IPS DF 4.7 (cell line): ENCODE results near the gene NEDD8.

Experiments used
- DNase-seq: peaks from one replicate; pipeline ENCODE4 v3.0.0-alpha.2; 2013; ENCODE audit warnings: low spot score; ENCODE audit errors: extremely low read depth

Gene NEDD8

DNA sequence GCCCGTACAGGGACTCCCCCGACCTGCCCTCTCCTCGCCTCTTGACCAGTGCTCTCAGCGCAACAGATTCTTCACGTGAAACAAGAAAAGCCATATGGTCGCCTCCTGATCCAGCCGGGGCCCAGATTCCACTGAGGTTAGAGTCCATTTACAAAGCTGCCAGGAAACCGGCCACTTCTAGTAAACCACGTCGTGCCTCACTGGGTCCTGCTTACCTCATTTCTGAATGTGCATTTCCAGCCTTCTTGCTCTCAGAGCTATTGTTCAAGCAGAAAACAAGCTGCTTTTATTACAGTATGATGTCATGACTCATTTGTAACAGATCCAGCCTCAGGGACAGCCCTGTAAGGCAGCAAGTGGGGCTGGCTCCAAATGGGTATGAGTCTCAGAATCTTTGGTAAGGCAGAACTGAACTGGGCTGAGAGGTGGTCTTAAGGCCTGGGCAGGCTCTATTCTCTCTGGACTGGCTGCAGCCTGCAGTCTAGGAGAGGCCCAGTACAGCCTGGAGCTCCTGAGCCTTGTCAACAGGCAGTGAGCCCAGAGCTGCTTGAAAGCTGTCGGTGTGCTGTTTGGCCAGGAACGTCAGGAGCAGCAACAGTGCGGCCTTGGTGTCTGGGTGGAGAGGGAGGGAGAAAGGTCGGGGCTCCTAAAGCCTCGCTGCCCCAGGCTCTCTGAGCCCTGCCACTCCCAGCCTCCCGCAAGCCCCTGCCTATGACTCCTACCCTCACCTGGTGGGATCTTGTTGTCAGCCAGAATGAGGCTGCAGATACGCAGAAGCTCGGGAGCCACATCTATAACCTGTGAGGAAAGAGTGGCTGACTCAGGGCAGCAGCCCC, 52.0 kb downstream of the NEDD8 start:
- no peak for DNase-seq

DNA sequence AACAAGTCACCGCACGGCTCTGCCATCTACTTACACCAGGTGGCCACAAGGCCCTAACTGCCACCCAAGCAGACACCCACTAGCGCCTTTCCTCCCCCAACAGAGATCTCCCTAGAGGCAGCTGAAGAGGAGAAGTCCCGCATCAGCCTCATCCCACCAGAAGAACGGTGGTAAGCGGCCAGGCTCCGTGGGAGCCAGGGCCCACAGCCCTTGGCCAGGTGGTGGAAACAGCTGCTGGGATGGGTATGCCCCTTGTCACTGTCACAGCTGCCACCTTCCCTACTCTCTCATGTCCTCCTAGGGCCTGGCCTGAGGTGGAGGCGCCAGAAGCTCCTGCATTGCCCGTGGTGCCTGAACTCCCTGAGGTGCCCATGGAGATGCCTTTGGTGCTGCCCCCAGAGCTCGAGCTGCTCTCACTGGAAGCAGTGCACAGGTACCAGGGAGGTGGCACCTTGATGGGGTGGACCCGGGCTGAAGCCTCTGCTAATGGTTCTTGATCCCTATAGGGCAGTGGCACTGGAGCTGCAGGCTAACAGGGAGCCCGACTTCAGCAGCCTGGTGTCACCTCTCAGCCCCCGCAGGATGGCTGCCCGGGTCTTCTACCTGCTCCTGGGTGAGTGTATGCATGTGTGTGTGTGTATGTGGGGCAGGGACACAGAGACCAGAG, 52.7 kb downstream of the NEDD8 start:
- no peak for DNase-seq

DNA sequence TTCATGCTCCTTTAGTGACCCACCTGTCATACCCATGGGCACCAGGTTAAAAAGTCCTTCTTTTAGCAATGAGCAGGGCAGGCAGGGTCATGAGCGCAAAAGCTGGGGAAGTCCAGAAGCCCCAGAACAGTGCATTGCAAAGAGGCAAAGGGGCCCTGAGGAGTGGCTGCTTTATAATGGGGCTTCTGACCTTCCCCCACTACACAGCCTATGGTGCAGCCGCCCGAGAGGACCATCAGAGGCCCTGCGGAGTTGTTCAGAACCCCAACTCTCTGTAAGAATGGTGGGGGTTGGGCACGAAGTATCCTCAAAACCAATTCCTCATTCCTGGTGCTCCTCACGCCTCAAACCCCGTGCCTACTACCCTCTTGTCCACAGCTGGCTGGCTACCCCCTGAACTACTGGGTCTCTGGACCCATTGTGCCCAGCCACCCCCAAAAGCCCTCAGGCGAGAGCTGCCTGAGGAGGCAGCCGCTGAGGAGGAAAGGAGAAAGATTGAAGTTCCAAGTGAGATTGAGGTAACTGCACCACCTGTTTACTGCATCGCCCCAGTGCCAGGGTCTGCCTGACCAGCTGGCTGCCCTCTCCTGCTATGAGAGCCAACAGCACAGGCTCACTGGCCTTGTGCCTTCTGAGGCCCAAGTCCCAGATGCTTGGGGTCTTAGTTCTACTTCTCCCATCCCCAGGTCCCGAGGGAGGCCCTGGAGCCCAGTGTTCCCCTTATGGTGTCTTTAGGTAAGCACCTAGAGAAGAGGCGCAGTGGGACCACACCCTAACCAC, 53.6 kb downstream of the NEDD8 start:
- no peak for DNase-seq

DNA sequence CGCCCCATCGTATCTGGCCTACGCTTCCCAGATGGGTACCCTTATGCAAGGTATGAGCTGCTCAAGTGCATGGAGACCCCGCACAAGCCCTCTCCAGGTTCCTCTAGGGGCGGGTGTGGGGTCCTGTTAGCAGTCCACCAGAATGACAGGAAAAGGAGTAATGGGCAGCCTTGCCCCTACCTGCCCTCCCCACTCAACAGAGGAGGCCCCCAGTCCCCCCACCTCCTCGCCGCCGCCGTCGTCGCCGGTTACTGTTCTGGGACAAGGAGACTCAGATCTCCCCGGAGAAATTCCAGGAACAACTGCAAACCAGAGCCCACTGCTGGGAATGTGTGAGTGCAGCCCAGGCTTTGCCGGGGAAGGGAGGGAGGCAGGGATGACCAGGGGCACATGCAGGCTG, 54.3 kb downstream of the NEDD8 start:
- no peak for DNase-seq

DNA sequence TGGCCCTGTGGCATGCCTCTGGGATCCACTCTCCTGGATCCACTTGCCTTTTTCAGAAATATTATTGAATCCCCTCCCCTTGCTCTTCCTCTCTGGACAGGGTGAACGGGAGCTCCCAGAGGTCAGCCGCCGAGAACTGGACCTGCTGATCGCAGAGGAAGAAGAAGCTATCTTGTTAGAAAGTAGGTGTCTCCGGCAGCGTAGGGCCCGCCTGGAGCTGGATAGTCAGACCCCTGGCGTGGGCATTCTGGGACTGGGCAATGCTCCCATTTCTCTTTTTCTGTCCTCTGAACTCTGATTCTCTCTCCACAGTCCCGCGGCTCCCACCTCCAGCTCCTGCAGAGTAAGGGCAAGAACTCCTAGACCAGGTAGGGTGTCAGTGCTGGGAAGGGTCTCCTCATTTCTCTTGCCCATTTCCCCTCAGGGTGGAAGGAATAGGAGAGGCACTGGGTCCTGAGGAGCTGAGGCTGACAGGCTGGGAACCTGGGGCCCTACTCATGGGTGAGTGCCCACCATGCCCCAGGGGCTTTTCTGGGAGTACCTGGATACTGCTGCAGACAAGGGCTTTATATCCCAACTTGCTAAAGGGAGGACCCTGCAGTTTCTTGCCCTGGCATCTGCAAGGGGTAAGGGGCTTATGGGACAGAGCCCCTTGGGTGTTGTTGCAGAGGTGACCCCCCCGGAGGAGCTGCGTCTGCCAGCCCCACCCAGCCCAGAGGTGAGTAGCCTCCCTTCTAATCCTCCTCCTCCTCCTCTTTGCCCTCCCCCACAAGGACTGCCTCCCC, 54.9 kb downstream of the NEDD8 start:
- no peak for DNase-seq

DNA sequence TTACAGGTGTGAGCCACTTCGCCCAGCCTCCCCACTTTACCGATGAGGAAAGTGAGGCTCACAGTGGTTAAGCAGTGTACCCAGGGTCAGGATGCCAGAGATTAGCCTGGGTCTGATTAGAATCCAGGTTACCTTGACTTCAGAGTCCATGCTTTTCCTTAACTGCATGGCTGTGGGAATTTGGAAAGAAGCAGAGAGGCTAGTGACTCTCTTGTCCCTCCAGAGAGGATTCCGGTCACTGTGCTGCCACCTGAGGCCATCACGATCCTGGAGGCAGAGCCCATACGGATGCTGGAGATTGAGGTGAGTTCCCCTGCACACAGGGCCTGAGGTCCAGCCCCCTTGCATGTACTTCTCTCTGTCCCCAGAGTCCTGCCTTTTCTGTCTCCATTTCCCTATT, 55.6 kb downstream of the NEDD8 start:
- no peak for DNase-seq

DNA sequence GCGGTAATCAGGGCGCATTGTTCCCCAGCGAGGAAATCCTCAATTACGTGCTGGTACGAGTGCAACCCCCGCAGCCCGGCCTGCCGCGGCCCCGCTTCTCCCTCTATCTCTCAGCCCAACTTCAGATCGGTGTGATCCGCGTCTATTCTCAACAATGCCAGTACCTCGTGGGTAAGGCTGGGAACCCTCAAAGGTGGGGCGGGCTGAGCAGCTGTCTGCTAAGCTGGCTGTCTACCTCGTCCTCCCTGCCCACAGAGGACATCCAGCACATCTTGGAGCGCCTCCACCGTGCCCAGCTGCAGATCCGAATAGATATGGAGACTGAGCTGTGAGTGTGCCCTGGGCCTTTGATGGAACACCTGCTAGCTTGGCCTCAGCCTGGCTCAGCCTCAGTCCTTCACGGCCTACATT, 59.3 kb downstream of the NEDD8 start:
- no peak for DNase-seq

DNA sequence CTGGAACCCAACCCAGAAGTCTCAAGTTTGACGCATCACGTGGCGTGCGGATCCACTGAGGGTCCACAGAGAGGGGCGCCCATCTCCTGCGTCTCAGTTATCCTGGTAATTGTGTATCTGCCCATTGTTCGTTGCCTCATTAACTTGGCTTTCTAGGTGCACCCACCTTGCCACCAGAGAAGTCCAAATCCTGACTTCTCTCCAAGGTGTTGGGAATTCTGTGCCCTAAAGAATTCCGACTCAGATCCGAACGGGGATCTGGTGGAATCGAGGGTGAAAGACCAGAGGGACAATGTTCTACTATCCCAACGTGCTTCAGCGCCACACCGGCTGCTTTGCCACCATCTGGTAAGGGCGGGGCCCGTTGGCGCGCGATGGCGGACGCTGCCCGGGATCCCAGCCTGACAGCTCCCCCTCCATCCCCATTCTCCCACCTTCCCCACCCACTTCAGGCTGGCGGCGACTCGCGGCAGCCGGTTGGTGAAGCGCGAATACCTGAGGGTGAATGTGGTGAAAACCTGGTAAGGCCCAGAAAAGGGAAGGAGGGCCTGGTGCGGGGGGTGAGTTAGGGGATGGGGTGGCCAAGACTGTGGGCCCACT, 59.8 kb downstream of the NEDD8 start:
- no peak for DNase-seq

DNA sequence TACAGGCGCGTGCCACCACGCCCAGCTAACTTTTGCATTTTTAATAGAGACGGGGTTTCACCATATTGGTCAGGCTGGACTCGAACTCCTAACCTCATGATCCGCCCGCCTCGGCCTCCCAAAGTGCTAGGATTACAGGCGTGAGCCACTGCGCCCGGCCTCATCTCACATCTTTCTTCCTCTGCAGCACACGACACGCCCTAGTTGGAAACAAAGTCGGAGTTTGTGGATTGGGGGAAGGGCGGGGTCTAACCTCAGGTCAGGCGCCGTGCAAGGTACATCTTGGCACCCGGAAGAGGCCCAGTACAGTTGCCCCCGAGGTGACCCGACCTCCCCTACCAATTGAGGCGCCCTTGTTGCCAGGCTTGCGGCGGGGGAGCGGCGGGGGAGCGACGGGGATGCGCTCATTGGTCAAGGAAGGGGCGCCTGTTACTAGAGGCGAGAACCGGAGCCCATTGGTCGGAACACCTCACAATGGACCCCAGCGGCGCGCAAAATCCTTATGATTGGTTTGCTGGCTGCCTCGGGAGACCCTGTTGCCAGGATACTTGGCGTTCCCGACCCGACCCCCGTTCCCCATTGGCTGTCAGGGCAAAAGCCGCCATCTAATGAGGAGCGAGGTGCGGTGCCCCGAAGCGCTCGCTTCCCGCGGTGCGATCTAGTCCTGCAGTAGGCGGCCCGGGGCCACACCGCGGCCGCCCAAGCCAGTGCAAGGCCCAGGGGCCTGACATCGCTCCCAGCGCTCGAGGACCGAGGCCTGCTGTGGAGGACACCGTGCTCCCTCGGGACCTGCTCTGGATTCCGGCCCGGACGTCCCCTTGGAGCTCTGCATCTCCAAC, 60.5 kb downstream of the NEDD8 start, which contains the start of gene REC8:
Gene REC8 (plus strand): TSS at position 659 of the 839 bp plus-strand sequence. CDS start 473 bp downstream, outside the sequence.
- DNase-seq: no peak

DNA sequence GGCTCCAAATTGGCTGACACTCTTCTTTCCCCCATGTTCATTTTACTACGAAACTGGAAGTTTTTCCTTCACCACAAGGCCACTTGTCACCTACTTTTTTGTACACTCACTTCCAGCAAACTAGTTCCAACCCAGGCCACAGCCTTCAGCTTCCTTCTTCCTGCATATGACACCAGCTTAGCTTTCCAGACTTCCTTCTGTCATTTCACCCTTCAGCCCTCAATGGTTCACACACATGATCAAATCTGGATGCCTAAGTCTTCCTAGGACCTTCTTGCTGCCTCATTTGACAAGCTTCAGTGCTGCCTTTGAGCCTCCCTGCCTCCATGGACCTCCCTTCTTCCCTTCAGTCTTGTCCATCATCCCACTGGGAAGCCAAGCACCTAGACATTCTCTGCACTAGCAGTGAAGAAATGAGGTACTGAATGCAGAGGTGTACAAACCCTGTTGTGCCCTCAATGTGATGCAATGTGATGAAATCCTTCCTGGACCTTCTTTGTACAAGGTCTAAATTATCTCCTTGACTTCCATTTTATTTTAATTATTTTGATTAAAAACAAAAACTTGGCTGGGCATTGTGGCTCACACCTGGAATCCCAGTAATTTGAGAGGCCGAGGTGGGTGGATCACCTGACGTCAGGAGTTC, 64.6 kb downstream of the NEDD8 start:
- no peak for DNase-seq
